OCI-LY3 (cell line): ENCODE measurements around the gene MIGA2.

Experiments used
- H2AFZ ChIP-seq: fragments of 200-600, 300-600 bp; shearing (Covaris generic); 2 replicates; pipeline ENCODE4 v1.6.0; 2014; ENCODE audit warnings: antibody characterized with exemption, low read depth, low read length
- H3K27ac ChIP-seq: fragments of 200-600, 300-600 bp; sonication (generic); 2 replicates; pipeline ENCODE4 v1.5.1; 2014; ENCODE audit warnings: mild to moderate bottlenecking, low read length, moderate library complexity, mixed read lengths
- H3K27me3 ChIP-seq: fragments of 200-600, 300-600 bp; sonication (generic); 2 replicates; pipeline ENCODE4 v1.6.1; 2014; ENCODE audit warnings: low read depth, low read length, mixed read lengths
- H3K36me3 ChIP-seq: fragments of 200-600, 300-600 bp; sonication (generic); replicated peaks from 2 replicates; pipeline ENCODE3; 2014; ENCODE audit warnings: low read depth, low read length, mixed read lengths
- H3K4me1 ChIP-seq: fragments of 300-600, 200-600 bp; sonication (generic); 2 replicates; pipeline ENCODE4 v1.6.1; 2014; ENCODE audit warnings: low read length, mixed read lengths
- H3K4me2 ChIP-seq: fragments of 200-600, 300-600 bp; sonication (generic); 2 replicates; pipeline ENCODE4 v1.6.1; 2014; ENCODE audit warnings: low read length, mixed read lengths
- H3K4me3 ChIP-seq: fragments of 300-600, 200-600 bp; sonication (generic); 2 replicates; pipeline ENCODE4 v1.5.1; 2014; ENCODE audit warnings: antibody characterized with exemption, mild to moderate bottlenecking, low read length, moderate library complexity
- H3K79me2 ChIP-seq: fragments of 300-600, 200-600 bp; shearing (Covaris generic); 2 replicates; pipeline ENCODE4 v1.6.1; 2014; ENCODE audit warnings: mild to moderate bottlenecking, low read length, mixed read lengths
- H3K9ac ChIP-seq: fragments of 300-600, 200-600 bp; shearing (Covaris generic); 2 replicates; pipeline ENCODE4 v1.6.0; 2014; ENCODE audit warnings: mild to moderate bottlenecking, low read length, moderate library complexity
- H3K9me3 ChIP-seq: fragments of 200-600, 300-600 bp; shearing (Covaris generic); 2 replicates; pipeline ENCODE4 v1.6.1; 2014; ENCODE audit warnings: low read length, mixed read lengths; ENCODE audit not compliant: insufficient read depth
- H4K20me1 ChIP-seq: fragments of 200-600, 300-600 bp; sonication (generic); 2 replicates; pipeline ENCODE4 v1.6.1; 2016; ENCODE audit warnings: low read length, mixed read lengths; ENCODE audit not compliant: insufficient read depth
- EZH2phosphoT487 ChIP-seq: fragments of 200-600 bp; shearing (Covaris generic); IDR thresholded peaks from 2 replicates; pipeline ENCODE4 v1.6.1; 2018; ENCODE audit warnings: antibody characterized with exemption, mixed run types, low read depth
- TF ChIP-seq, protein P1 (sequence below): fragments of 200-600, 300-600 bp; sonication (generic); IDR thresholded peaks from 2 replicates; pipeline ENCODE4 v1.5.1; 2014; ENCODE audit warnings: antibody characterized with exemption, low read length, low read depth

MIGA2 gene

GRCh38 chr9:129074106-129074505, 37.7 kb downstream of the MIGA2 start:
- TF ChIP-seq, protein P1, sequence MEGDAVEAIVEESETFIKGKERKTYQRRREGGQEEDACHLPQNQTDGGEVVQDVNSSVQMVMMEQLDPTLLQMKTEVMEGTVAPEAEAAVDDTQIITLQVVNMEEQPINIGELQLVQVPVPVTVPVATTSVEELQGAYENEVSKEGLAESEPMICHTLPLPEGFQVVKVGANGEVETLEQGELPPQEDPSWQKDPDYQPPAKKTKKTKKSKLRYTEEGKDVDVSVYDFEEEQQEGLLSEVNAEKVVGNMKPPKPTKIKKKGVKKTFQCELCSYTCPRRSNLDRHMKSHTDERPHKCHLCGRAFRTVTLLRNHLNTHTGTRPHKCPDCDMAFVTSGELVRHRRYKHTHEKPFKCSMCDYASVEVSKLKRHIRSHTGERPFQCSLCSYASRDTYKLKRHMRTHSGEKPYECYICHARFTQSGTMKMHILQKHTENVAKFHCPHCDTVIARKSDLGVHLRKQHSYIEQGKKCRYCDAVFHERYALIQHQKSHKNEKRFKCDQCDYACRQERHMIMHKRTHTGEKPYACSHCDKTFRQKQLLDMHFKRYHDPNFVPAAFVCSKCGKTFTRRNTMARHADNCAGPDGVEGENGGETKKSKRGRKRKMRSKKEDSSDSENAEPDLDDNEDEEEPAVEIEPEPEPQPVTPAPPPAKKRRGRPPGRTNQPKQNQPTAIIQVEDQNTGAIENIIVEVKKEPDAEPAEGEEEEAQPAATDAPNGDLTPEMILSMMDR, result no peak
- TF ChIP-seq EZH2phosphoT487, result no peak
- Histone ChIP-seq H3K4me2 (no peak overlapping the region), H3K9ac (no peak overlapping the region), H3K27ac (no peak overlapping the region), H3K27me3 (no peaks in the 10 kb centered on the region), H3K79me2 (no peaks in the 10 kb centered on the region), H3K9me3 (no peaks in the 10 kb centered on the region), H2AFZ (no peak overlapping the region), H4K20me1 (no peaks in the 10 kb centered on the region), H3K4me3 (no peak overlapping the region), H3K4me1 (no peaks in the 10 kb centered on the region), H3K36me3 (no peaks in the 10 kb centered on the region)

DNA sequence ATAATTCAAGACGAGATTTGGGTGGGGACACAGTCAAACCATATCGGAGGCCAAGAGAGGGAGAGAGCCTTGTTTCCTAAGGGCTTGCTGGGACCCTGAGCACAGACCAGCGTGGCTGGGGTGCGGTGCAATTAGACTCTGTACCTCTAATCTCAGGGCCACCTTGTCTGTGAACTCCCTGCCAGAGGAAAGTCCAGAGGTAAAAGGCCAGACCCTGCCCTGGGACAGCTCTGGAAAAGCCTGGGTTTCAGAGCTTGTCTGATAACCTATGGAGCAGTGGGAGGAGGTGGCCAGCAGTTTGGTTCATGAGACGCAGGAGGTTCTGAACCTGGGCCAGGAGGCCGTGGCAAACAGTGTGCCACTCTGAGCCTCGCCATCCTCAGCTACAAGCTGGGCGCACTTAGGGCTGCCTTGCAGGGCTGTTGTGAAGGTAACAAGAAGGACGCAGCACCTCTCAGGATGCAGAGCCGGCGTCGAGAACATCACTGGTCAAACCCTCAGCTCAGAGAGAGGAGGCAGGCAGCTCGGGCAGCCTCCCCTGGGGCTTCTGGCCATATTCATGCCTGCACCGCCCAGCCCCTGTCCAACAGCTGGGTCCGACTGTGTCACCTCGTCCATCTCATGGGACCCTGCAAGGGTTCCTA, 39.7 kb downstream of the MIGA2 start:
- TF ChIP-seq, protein P1, result no peak
- TF ChIP-seq EZH2phosphoT487, result no peak
- Histone ChIP-seq H3K79me2 (no peaks in the 10 kb centered on the region), H3K4me1 (peaks cover 2% of the 10 kb centered on the region; the same call in 1 of the 2 replicates), H2AFZ (no peak overlapping the region), H3K4me2 (no peak overlapping the region), H3K27ac (no peak overlapping the region), H3K36me3 (no peaks in the 10 kb centered on the region), H3K9me3 (no peaks in the 10 kb centered on the region), H3K9ac (no peak overlapping the region), H4K20me1 (no peaks in the 10 kb centered on the region), H3K4me3 (no peak overlapping the region), H3K27me3 (no peaks in the 10 kb centered on the region)

DNA sequence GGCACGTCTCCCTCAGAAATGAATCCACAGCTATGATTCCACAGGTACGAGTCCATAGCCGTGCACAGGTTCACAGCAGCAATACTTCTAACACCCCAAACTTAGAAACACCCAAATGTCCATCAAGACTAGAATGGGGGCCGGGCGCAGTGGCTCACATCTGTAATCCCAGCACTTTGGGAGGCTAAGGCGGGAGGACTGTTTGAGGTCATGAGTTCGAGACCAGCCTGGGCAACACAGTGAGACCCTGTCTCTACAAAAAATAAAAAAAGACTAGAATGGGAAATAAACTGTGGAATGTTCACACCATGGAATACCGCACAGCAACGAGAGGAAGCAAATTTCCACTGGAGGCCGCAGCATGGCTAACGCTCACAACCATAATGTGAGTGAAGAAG, 40.2 kb downstream of the MIGA2 start:
- Histone ChIP-seq H3K27ac (no peak overlapping the region), H3K27me3 (no peaks in the 10 kb centered on the region), H3K4me1 (peaks cover 2% of the 10 kb centered on the region; the same call in 1 of the 2 replicates), H4K20me1 (no peaks in the 10 kb centered on the region), H3K9ac (no peak overlapping the region), H3K4me2 (no peak overlapping the region), H3K9me3 (no peaks in the 10 kb centered on the region), H3K79me2 (peaks cover 3% of the 10 kb centered on the region), H3K4me3 (no peak overlapping the region), H3K36me3 (no peaks in the 10 kb centered on the region), H2AFZ (no peak overlapping the region)
- TF ChIP-seq, protein P1, result no peak
- no peak for TF ChIP-seq EZH2phosphoT487

GRCh38 chr9:129077236-129077635, 40.8 kb downstream of the MIGA2 start:
- no peak for TF ChIP-seq EZH2phosphoT487
- TF ChIP-seq, protein P1, result no peak
- Histone ChIP-seq H3K79me2 (peaks cover 9% of the 10 kb centered on the region), H3K9ac (no peak overlapping the region), H4K20me1 (no peaks in the 10 kb centered on the region), H3K4me1 (peaks cover 8% of the 10 kb centered on the region), H3K36me3 (no peaks in the 10 kb centered on the region), H3K27ac (no peak overlapping the region), H2AFZ (no peak overlapping the region), H3K4me2 (no peak overlapping the region), H3K9me3 (no peaks in the 10 kb centered on the region), H3K27me3 (no peaks in the 10 kb centered on the region), H3K4me3 (no peak overlapping the region)
